Stimulated activated CD8-positive, alpha-beta memory T cell treated with anti-CD3 and anti-CD28 coated beads, Interleukin-12 subunit alpha, Interleukin-12 subunit beta, amount 100 ng/mL, for 1 hour (primary cell): ENCODE results near the gene KRT15.
"Not testable (repeated sequence)": the region's sequence is repeated elsewhere in the genome, so short reads cannot be mapped to it uniquely, and the experiment has no call there.

Experiments used
- DNase-seq: peaks from one replicate; pipeline ENCODE4 v3.0.0-alpha.2; 2020; ENCODE audit warnings: low read depth

The KRT15 gene

GRCh38 chr17:41544491-41544892 is 25.8 kb upstream of the KRT15 start:
- no peak for DNase-seq

DNA sequence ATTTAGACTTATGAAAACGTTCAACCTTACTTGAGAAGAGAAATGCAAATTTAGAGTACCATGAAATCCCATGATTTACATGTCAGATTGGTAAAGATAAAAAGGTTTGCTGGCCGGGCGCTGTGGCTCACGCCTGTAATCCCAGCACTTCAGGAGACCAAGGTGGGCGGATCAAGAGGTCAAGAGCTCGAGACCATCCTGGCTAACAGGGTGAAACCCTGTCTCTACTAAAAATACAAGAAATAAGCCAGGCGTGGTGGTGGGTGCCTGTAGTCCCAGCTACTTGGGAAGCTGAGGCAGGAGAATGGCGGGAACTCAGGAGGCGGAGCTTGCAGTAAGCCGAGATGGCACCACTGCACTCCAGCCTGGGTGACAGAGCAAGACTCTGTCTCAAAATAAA is 24.1 kb upstream of the KRT15 start:
- DNase-seq = not testable (repeated sequence)

DNA sequence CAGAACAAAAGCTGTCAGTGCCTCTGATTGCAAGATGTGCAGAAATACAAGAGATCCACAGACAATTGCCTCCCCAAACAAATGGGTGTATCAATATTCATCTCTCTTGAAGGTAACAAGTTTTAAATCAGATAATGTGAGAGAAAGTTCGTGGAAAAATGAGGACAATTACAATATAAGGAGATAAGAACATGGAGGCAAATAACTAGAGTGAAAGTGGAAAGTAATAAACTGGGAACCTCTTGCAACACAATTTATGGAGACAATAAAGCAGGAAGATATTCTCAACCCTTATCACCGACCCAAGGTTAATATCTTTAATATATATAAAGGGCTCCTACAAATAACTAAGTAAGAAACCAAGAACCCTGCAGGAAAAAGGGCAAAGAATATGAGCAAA is 23.7 kb upstream of the KRT15 start:
- no peak for DNase-seq

DNA sequence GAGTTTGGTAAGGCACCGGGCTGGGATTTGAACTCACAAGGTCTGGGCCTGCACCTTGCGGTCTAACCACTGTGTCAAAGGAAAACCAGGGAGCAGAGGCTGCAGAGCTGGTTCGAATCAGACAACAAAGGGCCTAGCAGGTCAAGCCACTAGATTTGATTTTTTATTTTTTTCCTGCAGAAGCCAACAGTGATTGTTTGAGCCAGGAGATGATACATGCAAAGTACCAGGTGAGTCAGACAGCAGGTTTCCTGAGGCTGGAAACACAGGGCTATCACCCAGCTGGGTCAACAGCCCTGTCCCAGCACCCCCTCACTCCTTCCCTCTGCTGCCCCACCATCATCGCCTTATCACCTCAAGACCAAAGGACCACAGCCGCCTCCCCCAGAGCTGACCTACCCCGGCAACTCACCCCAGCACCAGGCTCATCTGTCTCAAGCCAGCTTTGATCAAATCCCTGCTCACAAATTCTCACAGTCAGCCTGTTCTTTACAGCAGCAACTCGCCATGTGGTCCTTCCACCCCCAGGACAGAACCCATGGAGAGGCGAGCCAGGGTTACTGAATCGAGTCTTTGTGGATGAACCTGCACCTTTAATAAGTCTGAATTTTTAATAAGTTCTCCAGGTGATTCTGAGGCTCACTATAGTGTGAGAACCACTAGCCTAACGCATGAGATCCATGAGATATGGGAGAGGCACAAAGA is 22.4 kb upstream of the KRT15 start:
- no peak for DNase-seq

DNA sequence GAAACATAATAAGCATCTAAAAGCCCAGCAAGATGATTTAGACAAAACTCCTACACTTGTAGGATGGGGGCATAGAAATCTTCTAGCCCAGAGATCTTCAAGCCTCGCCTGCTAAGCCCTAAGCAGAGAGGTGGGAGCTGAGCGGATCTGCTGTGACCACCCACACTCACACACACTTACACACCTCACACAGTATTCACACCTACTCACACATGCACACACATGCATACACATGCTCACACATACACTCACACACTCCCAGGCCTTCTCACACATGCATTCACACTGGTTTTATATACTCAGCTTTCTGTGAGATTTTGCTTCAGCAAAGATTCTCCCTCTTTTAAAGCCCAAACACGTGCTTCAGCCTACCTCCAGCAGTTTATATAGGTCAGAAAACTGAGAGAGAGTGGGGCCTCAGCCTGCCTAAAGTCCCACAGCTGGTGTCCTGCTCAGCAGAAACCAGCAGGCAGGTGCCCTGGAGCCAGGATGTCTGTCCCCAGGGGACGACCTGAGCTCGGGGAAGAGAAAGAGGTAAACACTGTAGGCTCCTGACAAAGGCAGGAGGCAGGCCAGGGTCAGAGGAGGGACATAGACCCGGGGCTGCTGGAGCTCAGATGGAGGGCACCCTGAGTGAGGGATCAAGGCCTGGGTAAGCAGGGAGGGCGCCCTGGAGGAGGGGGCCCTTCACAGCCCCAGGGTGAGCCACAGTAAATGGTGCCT is 21.4 kb upstream of the KRT15 start:
- DNase-seq = no peak

DNA sequence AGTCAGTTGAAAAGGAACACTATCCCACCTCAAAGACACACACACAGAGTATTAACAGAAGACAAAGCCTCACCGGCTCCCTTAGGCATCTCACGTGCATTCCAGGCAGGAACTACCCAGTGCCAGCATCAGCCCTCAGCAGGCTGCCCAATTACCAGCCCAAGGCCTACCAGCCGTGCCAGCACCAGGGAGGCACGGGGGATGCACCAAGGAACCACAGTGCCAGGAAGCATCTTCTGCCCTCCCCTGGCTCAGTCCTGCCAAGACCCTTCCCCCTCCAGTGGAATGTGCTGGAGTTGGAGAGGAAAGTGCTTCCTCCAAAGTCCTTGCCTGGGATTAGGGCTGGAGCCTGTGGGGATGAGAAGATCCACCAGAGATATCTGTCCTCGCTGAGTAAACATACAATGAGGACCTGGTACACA is 20.4 kb upstream of the KRT15 start:
- DNase-seq = no peak

- DNase-seq = no peak
These were observed 19.9 kb upstream of the KRT15 start for GRCh38 chr17:41538565-41538991.

DNA sequence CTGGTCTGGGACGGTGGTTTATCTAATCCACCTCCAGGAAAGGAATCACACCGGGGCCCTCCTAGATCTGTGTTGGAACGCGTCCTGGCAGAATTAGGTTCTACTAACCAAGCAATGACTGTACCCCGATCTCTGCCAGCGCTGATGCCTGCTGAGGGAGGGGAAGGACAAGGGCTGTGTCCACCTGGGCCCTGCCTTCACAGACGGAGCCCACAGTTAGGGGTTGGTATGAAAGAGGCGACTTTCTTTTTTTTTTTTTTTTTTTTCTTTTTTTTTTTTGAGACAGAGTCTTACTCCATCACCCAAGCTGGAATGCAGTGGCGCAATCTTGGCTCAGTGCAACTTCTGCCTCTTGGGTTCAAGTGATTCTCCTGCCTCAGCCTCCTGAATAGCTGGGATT is 19.3 kb upstream of the KRT15 start:
- DNase-seq = no peak

DNA sequence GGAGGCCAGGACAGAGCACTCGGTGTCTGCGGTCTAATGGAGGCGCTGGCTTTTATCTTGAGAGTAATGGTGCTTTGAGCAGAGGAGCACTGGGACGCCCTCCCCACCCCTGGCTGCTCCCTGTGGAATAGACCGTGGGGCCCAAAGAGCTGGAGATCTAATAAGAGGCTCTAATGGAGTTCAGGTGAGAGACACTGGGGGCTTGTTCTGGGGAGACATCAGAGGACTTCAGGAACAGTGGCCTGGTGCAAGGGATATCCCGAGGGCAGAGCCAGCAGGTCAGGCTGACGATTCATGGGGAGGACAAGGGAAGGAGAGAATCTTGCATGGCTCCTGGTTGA is 18.9 kb upstream of the KRT15 start:
- no peak for DNase-seq

DNA sequence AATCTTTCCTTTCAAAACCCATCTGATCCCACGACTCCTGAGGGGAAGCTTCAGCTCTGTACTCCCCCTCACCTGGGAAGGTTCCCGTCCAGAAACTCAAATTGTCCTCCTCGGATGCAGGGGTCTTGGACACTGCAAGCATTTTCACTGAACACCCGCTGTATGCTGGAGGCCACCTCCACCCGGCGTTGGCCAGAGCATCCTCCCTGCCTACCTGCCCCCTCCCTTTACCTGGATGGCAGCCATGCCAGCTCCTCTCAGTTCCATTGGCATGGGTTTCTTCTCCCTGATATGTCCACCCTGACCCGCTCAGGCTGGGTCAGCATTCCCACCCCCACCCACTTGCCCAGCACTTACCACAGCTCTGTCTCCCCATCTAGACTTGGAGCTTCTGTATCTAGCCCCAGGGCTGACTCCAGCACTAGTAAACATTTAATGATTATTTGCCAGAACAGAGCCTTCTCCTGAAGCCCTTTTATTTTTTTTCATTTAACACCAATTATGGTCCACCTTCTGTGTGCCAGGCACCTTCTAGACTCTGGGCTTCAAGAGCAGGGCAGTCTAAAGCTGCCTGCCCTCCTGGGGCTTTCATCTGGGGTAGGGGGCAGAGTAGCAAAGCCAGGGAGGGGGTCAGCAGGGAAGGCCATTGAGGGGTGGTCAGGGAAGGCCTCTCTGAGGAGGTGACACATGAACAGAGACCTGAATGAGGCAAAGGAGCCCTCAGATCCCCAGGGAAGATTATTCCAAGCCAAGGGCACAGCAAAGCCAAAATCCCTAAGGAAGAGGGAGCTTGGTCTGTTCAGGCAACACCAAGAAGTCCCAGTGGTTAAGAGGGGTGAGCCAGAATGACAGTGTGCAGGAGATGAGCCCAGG is 18.3 kb upstream of the KRT15 start:
- DNase-seq = no peak

DNA sequence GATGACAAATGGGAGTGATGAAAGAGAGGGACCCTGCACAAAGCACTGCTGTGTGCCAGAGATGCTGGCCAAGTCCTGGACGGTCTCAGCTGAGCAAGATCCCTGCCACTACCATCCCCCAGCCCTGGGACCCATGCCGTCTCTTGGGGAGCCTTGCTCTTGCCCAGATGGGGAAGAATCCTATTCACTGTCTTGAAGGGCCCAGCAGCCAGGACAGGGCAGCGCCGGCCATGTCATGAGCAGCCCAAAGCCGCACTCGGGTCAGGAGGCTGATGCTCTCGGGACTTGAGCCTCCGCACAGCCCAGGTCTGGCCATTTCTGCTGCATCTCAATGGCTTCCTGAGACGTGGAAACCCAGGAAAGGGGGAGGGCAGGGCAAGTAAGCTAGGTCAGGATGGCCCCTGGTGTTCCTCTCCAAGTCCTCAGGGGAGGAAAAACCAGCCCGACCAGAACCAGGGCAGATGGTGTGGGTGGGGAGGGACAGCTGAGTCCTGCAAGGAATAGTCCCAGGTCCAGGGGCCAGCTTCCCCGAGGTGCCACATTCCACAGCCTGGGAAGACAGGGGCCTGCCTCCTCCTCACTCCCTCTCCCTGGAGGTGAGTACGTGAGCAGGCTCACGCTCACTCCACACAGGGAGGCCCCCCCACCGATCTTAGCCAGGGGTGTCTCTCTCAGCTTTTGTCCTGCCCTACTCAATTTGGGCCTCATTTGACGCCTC is 17.2 kb upstream of the KRT15 start:
- DNase-seq = no peak

DNA sequence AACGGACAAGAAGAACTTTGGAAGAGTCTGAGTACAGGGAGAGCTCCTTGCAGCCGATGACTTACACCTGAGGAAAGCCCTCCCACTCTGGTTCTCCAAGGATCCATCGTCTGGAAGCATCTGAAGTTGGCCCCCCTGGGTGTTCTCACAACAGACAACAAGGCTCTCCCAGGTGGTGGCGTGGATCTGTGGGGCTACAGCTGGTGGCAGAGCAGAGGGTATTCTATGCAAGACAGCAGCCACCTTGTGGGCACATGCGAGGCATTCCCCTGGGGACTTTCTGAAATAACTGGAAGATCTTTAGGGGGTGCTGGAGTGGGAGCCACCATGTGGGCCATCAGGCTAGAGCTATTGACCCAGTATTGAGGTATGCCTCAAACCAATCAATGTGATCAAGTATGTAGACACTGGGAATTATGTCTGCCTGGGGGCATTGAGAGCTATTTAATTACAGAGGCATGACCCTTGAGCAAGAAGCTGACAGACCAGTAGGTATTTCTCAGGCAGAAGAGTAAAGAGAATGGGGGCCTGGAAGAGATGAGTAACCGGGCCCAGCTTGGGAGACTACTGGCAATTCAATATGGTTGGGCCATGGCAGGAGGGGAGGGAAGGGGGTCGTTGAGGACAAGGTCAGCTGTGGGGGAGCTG is 16.3 kb upstream of the KRT15 start:
- no peak for DNase-seq

GRCh38 chr17:41533613-41534012 is 14.9 kb upstream of the KRT15 start:
- DNase-seq = no peak

GRCh38 chr17:41532947-41533570 is 14.4 kb upstream of the KRT15 start:
- DNase-seq = no peak

DNA sequence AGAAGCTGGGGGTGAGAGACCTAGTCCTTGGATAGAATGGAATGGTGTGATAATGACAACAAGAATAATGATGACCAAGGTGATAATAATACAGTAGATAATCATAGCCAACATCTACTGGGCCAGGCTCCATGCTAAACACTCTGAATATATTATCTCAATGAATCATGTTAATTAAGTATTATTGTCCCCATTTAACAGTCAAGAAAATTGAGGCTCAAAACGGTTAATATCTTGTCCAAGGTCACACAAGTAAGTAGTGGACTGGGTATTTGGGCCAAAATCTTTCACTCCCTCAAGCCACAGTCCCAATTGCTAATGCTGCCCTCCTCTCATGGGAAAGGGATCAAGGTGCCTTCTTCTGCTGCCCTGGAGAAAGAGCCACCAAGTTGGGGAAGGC is 13.3 kb upstream of the KRT15 start:
- no peak for DNase-seq

DNA sequence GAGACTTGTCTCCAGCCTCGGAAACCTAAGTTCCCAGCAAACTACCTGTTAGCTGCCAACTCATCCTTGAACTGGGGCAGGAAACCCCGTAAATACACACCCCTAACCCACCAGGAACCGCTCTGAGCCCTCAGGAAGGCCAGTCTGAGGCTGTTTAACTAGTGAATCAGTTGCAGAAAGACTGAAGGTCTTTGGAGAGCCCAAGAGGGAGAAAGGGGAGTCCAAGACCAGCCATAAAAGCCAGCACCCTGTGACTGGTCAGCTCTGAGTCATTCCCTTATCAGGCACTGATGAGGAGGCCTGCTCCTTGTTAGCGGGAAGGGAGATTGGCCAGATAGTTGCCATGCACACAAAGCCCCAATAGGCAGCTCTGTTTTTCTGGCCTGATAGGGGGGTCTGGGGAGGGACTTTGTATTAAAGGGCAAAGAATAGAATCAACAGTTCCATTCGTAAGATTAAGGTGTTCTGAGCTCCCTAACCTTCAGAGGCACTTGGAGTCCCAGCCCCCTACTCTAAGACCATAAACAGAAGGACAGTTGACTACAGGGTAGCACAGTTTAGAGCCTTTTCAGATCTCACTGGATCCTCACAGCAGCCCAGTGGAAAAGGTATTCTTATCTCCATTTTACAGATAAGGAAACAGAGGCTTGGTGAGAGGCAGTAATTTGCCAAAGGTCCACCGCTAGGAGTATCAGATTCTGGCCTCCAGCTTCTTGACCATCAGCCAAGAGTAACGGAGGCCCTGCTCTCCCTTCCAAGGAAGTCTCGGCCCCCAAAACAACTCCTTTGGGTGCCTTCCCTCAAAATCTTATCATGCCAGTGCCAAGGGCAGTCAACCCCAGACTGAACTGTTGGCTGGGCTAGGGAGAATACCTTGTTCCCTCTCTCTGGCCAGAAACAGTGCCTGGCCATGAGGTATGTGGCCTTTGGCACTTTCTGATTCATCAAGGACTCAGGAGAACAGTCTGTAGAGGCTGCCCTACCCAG is 11.7 kb upstream of the KRT15 start:
- DNase-seq = no peak

- DNase-seq = no peak
These were observed 10.8 kb upstream of the KRT15 start for GRCh38 chr17:41529491-41529915.

- no peak for DNase-seq
These were observed 10.3 kb upstream of the KRT15 start for GRCh38 chr17:41528959-41529353.

- DNase-seq = no peak
These were observed 8.7 kb upstream of the KRT15 start for GRCh38 chr17:41527063-41528023.
